ENCODE measurements around the gene IGFL2.

DNA sequence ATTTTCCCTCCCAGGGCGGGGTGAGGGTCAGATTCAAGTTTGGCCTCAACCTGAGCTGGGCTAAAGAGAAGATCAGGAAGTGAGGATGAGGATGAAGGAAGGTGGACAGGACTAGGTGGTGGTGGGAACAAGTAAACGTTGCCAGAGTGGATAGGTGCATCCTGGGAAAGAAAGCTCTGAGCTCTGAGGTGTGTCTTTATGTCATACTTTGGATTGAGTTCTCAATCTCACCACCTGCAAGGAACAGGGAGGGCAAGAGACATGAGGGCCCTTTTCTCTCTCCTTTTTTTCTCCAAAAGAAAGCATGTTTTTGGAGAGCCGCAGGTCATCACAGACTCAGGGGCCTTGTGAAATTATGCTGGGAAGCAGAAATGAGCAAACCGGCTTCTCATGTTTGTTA is 43.3 kb downstream of the IGFL2 start:
- TF ChIP-seq, protein P1, sequence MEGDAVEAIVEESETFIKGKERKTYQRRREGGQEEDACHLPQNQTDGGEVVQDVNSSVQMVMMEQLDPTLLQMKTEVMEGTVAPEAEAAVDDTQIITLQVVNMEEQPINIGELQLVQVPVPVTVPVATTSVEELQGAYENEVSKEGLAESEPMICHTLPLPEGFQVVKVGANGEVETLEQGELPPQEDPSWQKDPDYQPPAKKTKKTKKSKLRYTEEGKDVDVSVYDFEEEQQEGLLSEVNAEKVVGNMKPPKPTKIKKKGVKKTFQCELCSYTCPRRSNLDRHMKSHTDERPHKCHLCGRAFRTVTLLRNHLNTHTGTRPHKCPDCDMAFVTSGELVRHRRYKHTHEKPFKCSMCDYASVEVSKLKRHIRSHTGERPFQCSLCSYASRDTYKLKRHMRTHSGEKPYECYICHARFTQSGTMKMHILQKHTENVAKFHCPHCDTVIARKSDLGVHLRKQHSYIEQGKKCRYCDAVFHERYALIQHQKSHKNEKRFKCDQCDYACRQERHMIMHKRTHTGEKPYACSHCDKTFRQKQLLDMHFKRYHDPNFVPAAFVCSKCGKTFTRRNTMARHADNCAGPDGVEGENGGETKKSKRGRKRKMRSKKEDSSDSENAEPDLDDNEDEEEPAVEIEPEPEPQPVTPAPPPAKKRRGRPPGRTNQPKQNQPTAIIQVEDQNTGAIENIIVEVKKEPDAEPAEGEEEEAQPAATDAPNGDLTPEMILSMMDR (IDR thresholded peaks at IDR 0.05): no peak
- no peak for TF ChIP-seq POLR2A (IDR thresholded peaks at IDR 0.05)
